SH-SY5Y (cell line): ENCODE measurements around the gene TMEM203.

Experiments
- GATA2 ChIP-seq: IDR thresholded peaks from 2 replicates; pipeline ENCODE4 v1.6.1; 2011; ENCODE audit warnings: mild to moderate bottlenecking, low read depth, low read length
- GATA3 ChIP-seq: IDR thresholded peaks from 2 replicates; pipeline ENCODE4 v1.6.1; 2011; ENCODE audit warnings: low read depth, mild to moderate bottlenecking, low read length, moderate library complexity

- TF ChIP-seq GATA2 (no peak), GATA3 (no peak)
These were observed 16.8 kb downstream of the TMEM203 start, which contains the start of the genes ANAPC2 and SSNA1 for GRCh38 chr9:137188490-137189296.
